Measurements from ENCODE around the gene HNRNPH2.
A peak's percentile ranks its signal among the peaks of the same experiment; 100 is the strongest.

Gene HNRNPH2

DNA sequence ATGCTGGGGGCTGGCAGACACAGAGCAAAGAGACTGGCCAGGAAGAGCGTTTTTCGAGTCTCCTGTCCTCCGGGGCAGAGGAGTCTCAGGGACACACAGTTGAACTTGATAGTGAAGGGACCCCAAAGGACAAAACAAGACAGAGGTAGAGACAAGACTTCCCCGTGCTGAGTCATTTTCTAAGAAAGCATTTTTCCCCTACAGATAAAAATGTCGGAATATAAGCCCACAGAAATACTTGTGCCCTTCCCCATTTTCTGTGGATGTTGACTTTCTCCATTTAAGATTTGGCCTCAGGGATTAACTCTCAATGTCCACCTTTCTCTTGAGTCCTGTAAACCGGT lies 21.5 kb upstream of the HNRNPH2 start:
- no peak for TF ChIP-seq POLR2A (IDR thresholded peaks at IDR 0.05; ENCODE audit: low read depth, low read length)
- no peak for FAIRE-seq
- no peak for DNase-seq (ENCODE audit: insufficient read length, low spot score)

DNA sequence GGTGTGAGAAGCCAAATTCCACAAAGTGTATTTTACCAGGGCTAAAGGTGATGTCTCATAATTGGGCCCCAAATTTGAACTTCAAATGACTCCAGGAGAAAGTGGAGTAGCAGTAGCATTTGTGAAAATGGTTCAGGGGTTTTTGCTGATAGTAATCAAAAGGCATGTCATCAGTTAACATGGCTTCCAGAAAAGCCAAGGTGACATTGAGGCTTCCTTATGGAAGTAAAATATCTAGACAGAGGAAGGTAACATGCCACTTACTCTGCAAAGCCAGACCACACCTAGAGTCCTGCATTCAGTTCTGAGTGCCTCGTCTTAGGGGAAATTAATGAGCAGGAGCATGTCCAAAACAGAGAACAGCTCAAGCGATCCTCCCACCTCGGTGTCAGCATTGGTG lies 19.4 kb upstream of the HNRNPH2 start:
- FAIRE-seq: no peak
- TF ChIP-seq POLR2A (IDR thresholded peaks at IDR 0.05; ENCODE audit: low read depth, low read length): no peak
- no peak for DNase-seq (ENCODE audit: insufficient read length, low spot score)

DNA sequence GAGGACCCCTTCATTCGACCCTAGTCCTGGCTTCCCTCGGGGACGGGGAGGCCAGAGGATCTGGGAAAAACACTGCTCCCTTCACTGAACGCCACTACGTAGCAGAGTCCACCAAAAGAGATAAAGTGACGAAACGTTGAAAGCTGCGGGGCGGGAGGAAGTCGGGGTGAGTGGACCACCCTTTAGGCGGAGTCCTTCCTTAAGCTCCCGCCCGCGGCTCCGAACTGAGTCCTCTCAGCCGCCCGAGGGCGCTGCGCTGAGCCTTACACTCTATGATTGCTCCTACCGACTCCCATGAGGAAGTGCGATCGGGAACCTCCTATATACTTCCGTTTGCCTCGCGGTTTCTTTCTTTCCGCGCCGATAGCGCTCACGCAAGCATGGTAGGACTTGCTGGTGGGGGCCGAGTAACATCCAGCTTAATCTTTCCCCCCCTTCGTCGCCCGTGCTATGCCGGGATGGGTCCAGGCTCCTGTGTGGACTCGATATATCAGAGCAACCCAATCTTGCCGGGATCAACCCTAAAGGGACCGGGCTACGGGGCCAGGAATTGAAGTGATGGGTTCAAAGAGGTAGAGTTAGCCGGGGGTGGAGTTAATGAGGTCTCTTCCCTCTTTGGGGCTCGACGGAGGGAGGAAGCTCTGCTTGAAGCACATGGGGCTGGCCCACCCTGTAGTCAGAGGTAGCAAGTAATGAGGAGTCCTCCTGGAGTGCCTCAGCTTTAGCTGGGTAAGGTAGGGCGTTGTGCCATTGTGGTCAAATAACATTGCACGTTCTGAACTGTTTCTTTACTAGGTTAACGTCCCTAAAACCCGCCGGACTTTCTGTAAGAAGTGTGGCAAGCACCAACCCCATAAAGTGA lies 17.1 kb upstream of the HNRNPH2 start, which contains the start of gene RPL36A:
TSS of gene RPL36A (plus strand) at position 348 of the 862 bp plus-strand sequence. CDS start at position 381, 33 bp downstream.
- peak; percentile 75 for FAIRE-seq
- peak; percentile 79 for TF ChIP-seq POLR2A (IDR thresholded peaks at IDR 0.05; ENCODE audit: low read depth, low read length)
- DNase-seq (ENCODE audit: insufficient read length, low spot score): peak; percentile 54

DNA sequence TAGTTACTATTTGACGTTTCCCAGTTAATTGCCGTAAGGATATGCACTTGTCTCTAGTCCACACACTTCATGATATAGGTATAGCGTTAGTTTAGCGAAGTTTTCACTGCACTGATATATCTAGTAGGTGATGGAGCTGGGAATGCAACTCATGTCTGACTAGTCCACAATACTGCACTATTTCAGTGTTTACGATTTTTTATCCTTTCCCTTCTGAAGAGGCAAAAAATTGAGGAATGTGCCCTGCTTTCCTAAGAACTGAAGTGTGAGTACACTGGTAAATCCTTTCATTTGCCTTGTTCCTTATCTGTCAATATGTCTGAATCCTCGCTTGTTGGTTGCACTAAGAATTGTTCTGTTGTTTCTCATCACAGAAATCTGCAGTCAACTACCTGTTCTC lies 16.2 kb upstream of the HNRNPH2 start:
- DNase-seq (ENCODE audit: insufficient read length, low spot score) (no peak), FAIRE-seq (no peak)
- no peak for TF ChIP-seq POLR2A (IDR thresholded peaks at IDR 0.05; ENCODE audit: low read depth, low read length)

DNA sequence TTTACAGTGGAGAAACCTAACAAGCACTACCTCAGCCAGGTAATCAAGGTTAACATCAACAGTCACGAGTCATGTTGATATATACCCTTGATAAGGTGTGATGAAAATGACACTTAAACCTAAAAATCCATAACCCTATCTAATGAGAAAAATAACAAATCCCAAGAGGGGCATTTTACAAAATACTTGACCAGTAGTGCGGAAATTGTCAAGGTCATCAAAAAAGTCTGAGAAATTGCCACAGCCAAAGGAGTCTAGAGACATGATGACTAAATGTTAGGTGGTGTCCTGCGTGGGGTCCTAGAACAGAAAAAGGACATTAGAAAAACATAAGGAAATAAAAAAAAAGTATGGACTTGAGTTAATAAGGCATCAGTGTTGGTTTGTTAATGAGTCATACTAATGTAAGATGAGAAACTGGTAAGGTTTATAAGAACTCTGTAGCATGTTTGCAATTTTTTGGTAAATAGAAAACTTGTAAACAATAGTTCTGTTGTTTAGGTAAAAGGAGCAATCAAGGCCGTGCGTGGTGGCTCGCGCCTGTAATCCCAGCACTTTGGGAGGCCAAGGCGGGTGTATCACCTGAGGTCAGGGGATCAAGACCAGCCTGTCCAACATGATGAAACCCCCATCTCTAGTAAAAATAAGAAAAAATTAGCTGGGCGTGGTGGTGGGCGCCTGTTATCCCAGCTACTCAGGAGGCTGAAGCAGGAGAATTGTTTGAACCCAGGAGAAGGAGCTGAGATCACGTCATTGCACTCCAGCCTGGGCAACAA lies 14.3 kb upstream of the HNRNPH2 start:
- no peak for FAIRE-seq

DNA sequence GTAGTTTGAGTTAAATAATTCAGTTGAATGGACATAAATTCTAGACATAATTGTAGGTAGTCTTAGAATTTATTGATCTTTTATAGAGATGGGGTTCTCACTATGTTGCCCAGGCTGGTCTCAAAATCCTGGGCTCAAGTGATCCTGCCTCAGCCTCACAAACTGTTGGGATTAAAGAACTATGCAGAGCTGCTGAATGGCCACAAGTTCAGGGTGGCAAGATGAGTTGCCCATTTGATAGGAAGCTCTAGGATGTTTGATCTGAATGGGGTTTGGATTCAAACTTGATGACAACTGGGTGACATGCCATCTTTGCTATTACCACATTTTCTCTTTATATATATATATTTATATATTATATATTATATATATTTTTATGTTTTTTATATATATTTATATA lies 13.7 kb upstream of the HNRNPH2 start:
- TF ChIP-seq POLR2A (IDR thresholded peaks at IDR 0.05; ENCODE audit: low read depth, low read length): no peak
- no peak for DNase-seq (ENCODE audit: insufficient read length, low spot score)

More for the DNA sequence above, 14.3 kb upstream of the HNRNPH2 start:
- TF ChIP-seq POLR2A (IDR thresholded peaks at IDR 0.05; ENCODE audit: low read depth, low read length): no peak
- DNase-seq (ENCODE audit: insufficient read length, low spot score): no peak

DNA sequence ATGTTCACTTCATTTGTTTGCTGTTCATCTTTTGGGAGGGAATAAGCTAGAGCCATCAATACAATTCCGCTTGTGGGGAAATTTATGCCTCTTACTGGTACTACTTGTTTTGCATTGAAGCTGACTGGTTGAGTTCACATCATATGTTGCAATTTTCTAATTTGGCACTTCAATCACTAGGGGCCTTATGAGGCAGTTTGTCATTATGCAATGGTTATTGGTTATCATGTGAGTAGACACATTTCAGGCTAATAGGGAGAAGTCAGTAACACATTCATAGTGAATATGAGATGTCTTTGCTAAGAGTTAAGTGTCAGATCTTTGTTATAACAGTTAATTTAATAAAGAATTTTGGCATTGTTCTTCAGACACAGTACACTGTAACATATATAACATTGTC lies 12.2 kb upstream of the HNRNPH2 start:
- no peak for FAIRE-seq
- TF ChIP-seq POLR2A (IDR thresholded peaks at IDR 0.05; ENCODE audit: low read depth, low read length): no peak
- DNase-seq (ENCODE audit: insufficient read length, low spot score): no peak

More for the DNA sequence above, 13.7 kb upstream of the HNRNPH2 start:
- no peak for FAIRE-seq

DNA sequence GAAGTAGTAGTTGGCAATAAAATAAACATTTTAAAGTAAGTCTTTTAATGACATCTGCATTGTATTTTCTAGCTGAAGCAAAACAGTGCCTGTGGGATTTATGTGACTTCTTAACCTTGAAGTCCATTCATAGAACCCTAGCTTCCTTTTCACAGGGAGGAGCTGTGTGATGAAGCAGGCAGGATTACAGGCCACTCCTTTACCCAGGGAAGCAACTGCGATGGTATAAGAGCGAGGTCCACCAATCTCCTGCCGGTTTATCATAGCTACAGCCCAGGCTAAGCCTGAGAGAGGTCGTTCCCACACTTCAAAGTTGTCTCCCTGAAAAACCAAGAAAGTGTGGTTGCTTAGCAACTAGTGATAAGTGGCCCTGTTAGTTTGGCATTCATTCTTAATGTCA lies 10.2 kb upstream of the HNRNPH2 start:
- no peak for TF ChIP-seq POLR2A (IDR thresholded peaks at IDR 0.05; ENCODE audit: low read depth, low read length)
- DNase-seq (ENCODE audit: insufficient read length, low spot score) (no peak), FAIRE-seq (no peak)

GRCh38 chrX:101398694-101399093 lies 9.3 kb upstream of the HNRNPH2 start:
- DNase-seq (ENCODE audit: insufficient read length, low spot score): no peak
- TF ChIP-seq POLR2A (IDR thresholded peaks at IDR 0.05; ENCODE audit: low read depth, low read length): no peak
- FAIRE-seq: no peak

DNA sequence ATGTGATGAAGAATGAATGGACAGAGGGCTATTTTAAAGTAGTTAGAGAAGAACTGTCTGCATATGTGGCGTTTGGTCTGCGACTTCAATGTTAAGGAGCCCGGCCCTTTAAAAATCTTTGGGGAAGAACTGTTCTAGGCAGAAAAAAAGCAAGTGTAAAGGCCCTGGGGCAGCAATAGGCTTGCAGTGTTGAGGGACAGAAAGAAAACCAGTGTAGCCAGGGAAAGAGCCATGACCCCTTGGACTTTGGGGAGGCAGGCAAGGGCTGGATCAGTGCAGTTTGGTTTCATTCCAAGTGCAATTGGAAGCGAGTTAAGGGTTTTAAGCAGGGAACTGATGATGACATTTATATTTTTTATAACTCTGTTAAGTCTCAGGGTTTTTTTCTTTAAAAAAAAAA lies 8.2 kb upstream of the HNRNPH2 start:
- no peak for DNase-seq (ENCODE audit: insufficient read length, low spot score)
- TF ChIP-seq POLR2A (IDR thresholded peaks at IDR 0.05; ENCODE audit: low read depth, low read length): no peak
- FAIRE-seq: no peak

DNA sequence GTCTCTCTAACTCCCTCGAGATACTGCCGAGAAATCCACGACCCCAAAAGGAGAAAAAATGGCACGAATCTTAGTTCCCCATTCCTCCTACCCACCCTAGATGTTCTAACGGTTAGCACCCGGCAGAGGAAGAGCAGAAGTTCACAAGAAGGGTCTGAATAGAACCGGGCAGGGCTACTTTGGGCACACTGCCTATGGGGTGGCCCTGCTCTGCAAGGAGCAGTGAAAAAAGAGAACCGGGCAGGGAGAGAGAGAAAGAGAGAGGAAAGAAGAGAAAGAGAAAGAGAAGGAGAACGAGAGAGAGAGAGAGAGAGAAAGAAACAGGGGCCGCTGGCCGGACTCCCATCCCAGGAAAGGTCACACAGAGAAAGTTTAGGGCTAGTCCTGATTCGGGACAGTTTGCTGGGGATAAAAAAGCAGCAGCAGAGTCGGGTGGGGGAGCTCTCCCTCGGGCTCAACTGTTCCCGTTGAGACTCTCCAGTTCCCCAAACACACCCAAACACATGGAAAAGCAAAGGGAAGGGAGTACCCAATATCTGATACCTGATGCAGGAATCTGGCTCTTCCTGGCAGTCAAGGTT lies 765 bp upstream of the HNRNPH2 start:
- FAIRE-seq: no peak
- no peak for DNase-seq (ENCODE audit: insufficient read length, low spot score)
- no peak for TF ChIP-seq POLR2A (IDR thresholded peaks at IDR 0.05; ENCODE audit: low read depth, low read length)

- no peak for DNase-seq (ENCODE audit: insufficient read length, low spot score)
- no peak for TF ChIP-seq POLR2A (IDR thresholded peaks at IDR 0.05; ENCODE audit: low read depth, low read length)
- FAIRE-seq: no peak
Observed at GRCh38 chrX:101408532-101408841, 465 bp downstream of the HNRNPH2 start.

DNA sequence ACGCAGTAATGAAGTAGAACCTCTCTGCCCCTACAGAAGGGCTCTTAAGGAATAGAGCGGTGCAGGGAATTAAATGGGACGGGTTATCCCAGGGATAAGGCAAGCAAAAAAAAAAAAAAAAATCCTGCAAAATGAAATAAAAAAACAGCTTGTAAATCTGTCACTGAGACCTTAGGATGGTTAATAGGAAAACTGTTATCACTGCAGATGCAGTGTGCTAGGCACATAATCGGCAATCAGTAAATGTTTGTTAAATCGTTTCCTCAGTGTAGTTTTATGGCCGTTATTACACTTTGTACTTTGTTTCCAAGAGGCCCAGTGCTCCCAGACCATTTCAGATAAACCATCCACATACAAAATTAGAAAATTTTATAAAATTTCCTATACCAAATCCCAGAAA lies 1.0 kb downstream of the HNRNPH2 start:
- TF ChIP-seq POLR2A (IDR thresholded peaks at IDR 0.05; ENCODE audit: low read depth, low read length): no peak
- DNase-seq (ENCODE audit: insufficient read length, low spot score) (no peak), FAIRE-seq (no peak)

GRCh38 chrX:101410461-101410860 lies 2.4 kb downstream of the HNRNPH2 start:
- FAIRE-seq: no peak
- TF ChIP-seq POLR2A (IDR thresholded peaks at IDR 0.05; ENCODE audit: low read depth, low read length): no peak
- DNase-seq (ENCODE audit: insufficient read length, low spot score): no peak

Measured in H54 (cell line).